Epithelial cell of esophagus (primary cell): Measurements from ENCODE around the gene GPER1.

Source experiments
- DNase-seq: peaks from one replicate; pipeline ENCODE4 v3.0.0; 2010; ENCODE audit warnings: low read depth
- H3K4me3 ChIP-seq: 2 replicates; pipeline ENCODE4 v1.5.1; 2011; ENCODE audit warnings: mild to moderate bottlenecking, low read length, control low read depth
- CTCF ChIP-seq: IDR thresholded peaks from 2 replicates; pipeline ENCODE4 v1.5.1; 2011; ENCODE audit warnings: low read depth, mild to moderate bottlenecking, low read length, control low read depth, inconsistent platforms; ENCODE audit not compliant: insufficient read depth; ENCODE audit errors: missing control alignments

Gene GPER1

DNA sequence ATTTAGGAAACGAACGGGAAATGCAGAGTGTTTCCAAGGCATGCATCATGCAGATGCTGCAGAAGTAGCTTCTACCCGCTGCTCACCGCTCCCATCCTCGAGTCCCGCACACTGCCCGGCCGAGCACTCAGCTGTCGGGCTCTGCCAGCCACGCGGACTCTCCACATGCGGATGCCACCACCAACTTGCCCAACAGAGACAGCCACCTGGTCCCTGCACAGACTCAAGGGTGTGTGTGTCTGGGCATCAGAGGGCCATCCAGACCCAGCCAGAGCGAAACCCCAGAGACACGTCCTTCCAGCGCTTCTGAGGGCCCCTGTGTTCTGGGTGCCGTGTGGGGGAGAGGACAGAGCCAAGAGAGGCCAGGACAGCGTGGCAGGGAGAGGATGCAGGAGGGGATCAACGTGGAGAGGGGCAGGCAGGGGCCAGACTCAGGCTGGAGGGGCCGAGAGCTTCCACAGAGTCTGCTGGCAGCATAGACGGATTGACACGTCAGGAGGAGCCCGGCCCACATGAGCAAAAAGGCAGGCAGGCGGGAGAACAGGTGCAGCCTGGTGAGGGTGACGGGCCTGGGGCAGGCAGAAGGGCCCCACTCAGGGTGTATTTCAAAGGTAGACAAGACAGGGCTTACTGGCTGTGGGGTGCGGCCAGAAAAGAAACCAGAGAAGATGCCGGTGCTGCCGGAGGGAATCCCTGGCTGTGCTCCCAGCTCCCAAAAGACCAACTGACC lies 18.3 kb downstream of the GPER1 start:
- TF ChIP-seq CTCF: no peak
- no peak overlapping the region for H3K4me3 ChIP-seq
- no peak for DNase-seq

DNA sequence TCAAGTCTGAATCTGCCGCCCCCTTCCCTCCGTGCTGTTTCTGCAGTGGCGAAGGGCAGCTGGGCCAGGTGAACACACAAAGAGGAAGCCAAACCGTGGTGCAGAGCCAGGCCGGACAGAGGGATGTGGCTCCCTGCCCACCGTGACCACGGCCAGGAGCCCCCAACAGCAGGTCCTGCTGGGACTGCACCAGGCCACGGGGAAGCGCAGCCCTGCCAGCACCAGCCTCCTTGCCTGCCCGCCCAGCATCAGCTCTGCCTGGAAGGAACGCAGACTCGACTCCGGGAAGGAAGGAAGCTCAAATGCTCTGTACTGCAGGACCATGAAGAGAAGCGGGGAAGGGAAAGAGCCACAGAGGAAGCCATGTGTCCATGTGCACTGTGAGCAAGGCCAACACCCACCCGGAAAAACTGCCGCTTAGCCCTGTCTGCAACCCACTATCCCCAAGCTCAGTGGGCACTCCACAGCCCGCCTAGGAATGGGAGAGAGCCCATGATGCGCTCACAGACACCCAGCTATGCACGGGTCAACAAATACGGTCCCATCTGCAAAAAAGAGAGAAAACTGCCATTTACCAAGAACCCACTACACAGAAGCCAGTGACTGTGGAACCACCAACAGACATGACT lies 19.0 kb downstream of the GPER1 start:
- no peak overlapping the region for H3K4me3 ChIP-seq
- no peak for DNase-seq
- TF ChIP-seq CTCF: no peak

DNA sequence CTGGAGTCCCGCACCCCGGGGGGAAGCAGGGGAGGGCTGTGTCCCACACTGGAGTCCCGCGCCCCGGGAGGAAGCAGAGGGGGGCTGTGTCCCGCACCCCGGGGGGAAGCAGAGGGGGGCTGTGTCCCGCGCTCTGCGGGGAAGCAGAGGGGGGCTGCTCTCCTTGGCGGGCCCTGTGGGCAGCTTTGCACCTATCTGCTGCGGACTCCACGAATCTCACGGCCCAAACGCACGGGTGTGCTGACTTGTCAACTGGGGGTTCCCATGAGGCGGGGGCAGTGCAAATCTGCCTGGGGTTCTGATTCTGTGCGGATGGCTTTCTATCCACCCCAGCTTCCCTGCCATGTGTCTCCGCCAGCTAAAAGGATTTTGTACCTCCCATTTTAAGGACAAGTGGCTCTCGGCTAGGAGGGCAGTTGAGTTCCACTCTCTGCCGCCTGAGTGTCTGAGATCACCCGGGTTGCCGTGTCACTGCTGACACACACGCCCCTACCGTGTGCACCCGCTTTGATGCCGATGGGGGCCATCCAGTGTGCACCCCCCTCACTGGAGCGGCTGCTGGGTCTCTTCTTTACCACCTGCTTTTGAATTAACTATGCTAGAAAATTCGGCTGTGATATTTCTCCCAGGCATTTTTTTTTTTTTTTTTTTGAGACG lies 20.5 kb downstream of the GPER1 start:
- no peak overlapping the region for H3K4me3 ChIP-seq
- no peak for TF ChIP-seq CTCF
- no peak for DNase-seq

GRCh38 chr7:1109581-1110310 lies 21.8 kb downstream of the GPER1 start:
- no peak for TF ChIP-seq CTCF
- no peak for DNase-seq
- H3K4me3 ChIP-seq: no peak overlapping the region

DNA sequence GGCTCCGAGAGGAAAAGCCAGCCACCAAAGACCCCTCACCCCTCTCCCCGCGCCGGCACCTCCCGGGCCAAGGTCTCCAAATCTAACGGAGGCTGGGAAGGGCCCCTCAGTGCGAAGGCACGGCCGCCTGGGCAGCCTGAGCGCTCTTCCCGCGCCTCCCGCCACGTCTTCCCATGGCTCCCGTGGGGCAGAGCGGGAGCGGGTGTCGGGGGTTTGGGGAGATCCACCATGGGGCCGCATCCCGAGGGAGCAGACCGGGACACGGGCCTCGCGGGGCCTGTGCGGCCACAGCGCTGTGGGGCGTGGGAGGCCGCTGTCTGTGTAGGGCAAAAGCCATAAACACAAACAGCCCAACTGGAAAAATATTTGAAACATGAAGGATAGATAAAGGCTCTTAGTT lies 22.4 kb downstream of the GPER1 start:
- H3K4me3 ChIP-seq: no peak overlapping the region
- no peak for DNase-seq
- no peak for TF ChIP-seq CTCF

DNA sequence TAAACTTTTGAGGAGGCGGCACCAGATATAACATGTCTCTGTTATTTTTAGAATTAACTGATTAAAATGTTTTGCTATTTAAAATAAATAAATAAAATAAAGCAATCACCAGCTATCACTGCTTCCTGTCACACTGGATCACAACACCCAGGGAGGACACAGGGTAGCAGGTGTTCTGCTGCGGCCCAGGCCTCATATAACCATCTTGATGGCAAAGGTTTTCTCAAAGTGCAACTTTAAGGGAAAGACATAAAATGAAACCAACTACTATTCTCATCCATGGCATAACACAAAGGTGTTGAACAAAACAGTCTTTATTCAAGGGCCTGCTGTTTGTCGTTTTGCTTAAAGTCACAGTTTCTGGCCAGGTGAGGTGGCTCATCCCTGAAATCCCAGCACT lies 23.2 kb downstream of the GPER1 start:
- no peak overlapping the region for H3K4me3 ChIP-seq
- no peak for DNase-seq

More for the DNA sequence above, 23.2 kb downstream of the GPER1 start:
- TF ChIP-seq CTCF: no peak
